Measurements from ENCODE around the gene XPR1. TPM values are rescaled to one million over a fixed set of nuclear protein-coding genes. Genes with fewer than 3 reads are reported as not detected.

Gene XPR1
- total and polyA plus RNA-seq, 2 donors (not counting 3 experiments of a cell fraction or from before 2014, with no cell fraction given): 23.9 to 26.7 TPM

DNA sequence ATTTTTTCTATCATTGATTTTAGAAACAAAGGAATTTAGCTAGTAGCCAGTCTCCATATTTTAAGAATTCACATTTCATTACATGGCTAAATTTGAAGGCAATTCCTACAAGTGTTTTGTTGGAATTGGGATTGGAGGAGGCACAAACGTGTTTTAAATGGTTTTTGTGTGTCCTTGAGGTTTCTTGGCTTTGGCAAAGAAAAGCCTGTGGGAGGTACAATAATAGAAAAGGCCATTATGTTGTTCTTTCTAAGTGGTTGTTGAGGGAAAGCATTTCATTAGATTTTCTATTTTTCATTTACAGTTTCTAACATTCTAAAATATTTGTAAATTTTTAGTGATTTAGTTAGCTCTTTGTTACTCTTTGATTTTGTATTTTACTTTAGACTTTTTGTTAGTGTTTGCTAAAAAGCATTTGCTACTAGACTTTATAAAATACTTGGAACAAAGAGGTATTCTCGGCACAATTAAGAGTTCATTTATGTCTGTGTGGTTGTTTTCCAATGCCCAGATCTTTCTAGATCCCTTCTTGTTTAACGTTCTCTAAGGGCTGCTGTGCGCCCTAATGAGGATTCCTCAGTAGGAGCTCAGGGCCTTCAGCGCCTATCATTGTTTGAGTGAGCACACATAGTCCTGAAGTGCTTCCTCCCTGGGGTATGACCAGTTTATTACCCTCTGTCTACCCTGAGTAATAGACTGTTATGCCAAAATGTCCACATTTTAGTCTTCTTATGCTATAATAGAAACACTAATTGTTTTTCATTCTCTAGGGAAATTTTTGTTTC is 210.9 kb downstream of the XPR1 start:
- no peak for DNase-seq (ENCODE audit: low read depth, low spot score)
- ChIA-PET CTCF (interaction anchor here (1.2 to 1.8 kb wide), 3 partner anchors 11 to 39 kb away, joined by 4 to 10 read pairs (median 6); no protein-coding TSS in a partner anchor), POLR2A (no interaction called here)
- intact Hi-C loops (cut with micrococcal nuclease): no loop called here
- no peak for TF ChIP-seq CTCF (IDR thresholded peaks at IDR 0.05; ENCODE audit: extremely low read depth in 1 of 2, insufficient read depth in 1 of 2, low read depth in 1 of 2, low read length in 2 of 2)
- TF ChIP-seq JUN (IDR thresholded peaks at IDR 0.05; ENCODE audit: borderline replicate concordance, insufficient read depth, insufficient read length, low read depth): no peak
- TF ChIP-seq EZH2 (IDR thresholded peaks at IDR 0.05; ENCODE audit: borderline replicate concordance, low read depth, low read length, severe bottlenecking): no peak
- no peak for TF ChIP-seq GATA2 (IDR thresholded peaks at IDR 0.05; ENCODE audit: insufficient read depth, insufficient read length, low read depth, low read length)
- TF ChIP-seq POLR2AphosphoS5 (IDR thresholded peaks at IDR 0.05; ENCODE audit: insufficient read depth, low read depth, low read length): no peak
- TF ChIP-seq POLR2A (IDR thresholded peaks at IDR 0.05; ENCODE audit: low read depth, low read length): no peak
- no peak for TF ChIP-seq FOS (IDR thresholded peaks at IDR 0.05; ENCODE audit: borderline replicate concordance, insufficient read depth, low read length)
- no peak for TF ChIP-seq MYC (IDR thresholded peaks at IDR 0.05; ENCODE audit: low read depth, low read length)
- no peak for TF ChIP-seq MAX (IDR thresholded peaks at IDR 0.05; ENCODE audit: insufficient read depth, insufficient read length)
- H2AFZ ChIP-seq (ENCODE audit: low read depth, low read length): no peak overlapping the region
- H3K4me2 ChIP-seq (ENCODE audit: insufficient read depth, low read length): no peak overlapping the region
- no peak overlapping the region for H3K9ac ChIP-seq (replicated peaks; ENCODE audit: extremely low read depth, insufficient read depth, low read length)
- H4K20me1 ChIP-seq (replicated peaks; ENCODE audit: control insufficient read depth, extremely low read depth, insufficient read depth, low read length): no peaks in the 10 kb centered on the region
- no TSS peak for BruUV-seq (replicated peaks)
- H3K27ac ChIP-seq (ENCODE audit: insufficient read depth, low read depth, low read length): no peak overlapping the region
- H3K4me1 ChIP-seq (ENCODE audit: control insufficient read depth, extremely low read depth, insufficient read depth, low read length): no peaks in the 10 kb centered on the region
- no peaks in the 10 kb centered on the region for H3K27me3 ChIP-seq (ENCODE audit: control insufficient read depth in 2 of 2, insufficient read depth in 2 of 2, low read length in 2 of 2)
- no peaks in the 10 kb centered on the region for H3K9me1 ChIP-seq (replicated peaks; ENCODE audit: control insufficient read depth, extremely low read depth, insufficient read depth, low read length)
- dilution Hi-C loops (cut with MboI; ENCODE audit: extremely low pct_ligation_motif_present, low sequenced_read_pairs): no loop called here
- no peaks in the 10 kb centered on the region for H3K36me3 ChIP-seq (ENCODE audit: control insufficient read depth in 2 of 2, extremely low read depth in 1 of 2, insufficient read depth in 2 of 2, low read length in 2 of 2)
- no peak for FAIRE-seq
- no peak overlapping the region for H3K4me3 ChIP-seq (replicated peaks in 1 of 3; ENCODE audit: insufficient read depth in 1 of 3, low read depth in 1 of 3, low read length in 3 of 3)
- H3K9me3 ChIP-seq (replicated peaks; ENCODE audit: control insufficient read depth, insufficient read depth, low read length): no peaks in the 10 kb centered on the region
- H3K79me2 ChIP-seq (ENCODE audit: control insufficient read depth, insufficient read depth, low read length): no peaks in the 10 kb centered on the region

Measured in endothelial cell of umbilical vein (primary cell).